ENCODE data around the gene FAM50B. TPM values are rescaled to one million over a fixed set of nuclear protein-coding genes. Genes with fewer than 3 reads are reported as not detected.
A peak's percentile ranks its signal among the peaks of the same experiment; 100 is the strongest.

The FAM50B gene
- total RNA-seq, 4 donors from 2014 or later: 4.6 to 12.9 (median 11.8) TPM

GRCh38 chr6:3803627-3804468 lies 45.3 kb upstream of the FAM50B start:
- DNase-seq: no peak
- Histone ChIP-seq H3K9me3 (no peaks in the 10 kb centered on the region), H3K4me3 (no peak overlapping the region), H3K4me1 (peaks cover 3 to 32% (median 21%) of the 10 kb centered on the region in 3 donors), H3K27me3 (no peaks in the 10 kb centered on the region), H3K27ac (peak overlapping the region; percentile 81 to 92 (median 87)), H3K36me3 (no peaks in the 10 kb centered on the region)
- TF ChIP-seq, protein P1, sequence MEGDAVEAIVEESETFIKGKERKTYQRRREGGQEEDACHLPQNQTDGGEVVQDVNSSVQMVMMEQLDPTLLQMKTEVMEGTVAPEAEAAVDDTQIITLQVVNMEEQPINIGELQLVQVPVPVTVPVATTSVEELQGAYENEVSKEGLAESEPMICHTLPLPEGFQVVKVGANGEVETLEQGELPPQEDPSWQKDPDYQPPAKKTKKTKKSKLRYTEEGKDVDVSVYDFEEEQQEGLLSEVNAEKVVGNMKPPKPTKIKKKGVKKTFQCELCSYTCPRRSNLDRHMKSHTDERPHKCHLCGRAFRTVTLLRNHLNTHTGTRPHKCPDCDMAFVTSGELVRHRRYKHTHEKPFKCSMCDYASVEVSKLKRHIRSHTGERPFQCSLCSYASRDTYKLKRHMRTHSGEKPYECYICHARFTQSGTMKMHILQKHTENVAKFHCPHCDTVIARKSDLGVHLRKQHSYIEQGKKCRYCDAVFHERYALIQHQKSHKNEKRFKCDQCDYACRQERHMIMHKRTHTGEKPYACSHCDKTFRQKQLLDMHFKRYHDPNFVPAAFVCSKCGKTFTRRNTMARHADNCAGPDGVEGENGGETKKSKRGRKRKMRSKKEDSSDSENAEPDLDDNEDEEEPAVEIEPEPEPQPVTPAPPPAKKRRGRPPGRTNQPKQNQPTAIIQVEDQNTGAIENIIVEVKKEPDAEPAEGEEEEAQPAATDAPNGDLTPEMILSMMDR (IDR thresholded peaks at IDR 0.05): no peak
- TF ChIP-seq POLR2A (IDR thresholded peaks at IDR 0.05): no peak
- intact Hi-C loops (cut with DNase I): no loop called here
- WGBS, 2 donors: 22 to 32% methylated on average over 10 to 12 of the region's 12 CpGs

DNA sequence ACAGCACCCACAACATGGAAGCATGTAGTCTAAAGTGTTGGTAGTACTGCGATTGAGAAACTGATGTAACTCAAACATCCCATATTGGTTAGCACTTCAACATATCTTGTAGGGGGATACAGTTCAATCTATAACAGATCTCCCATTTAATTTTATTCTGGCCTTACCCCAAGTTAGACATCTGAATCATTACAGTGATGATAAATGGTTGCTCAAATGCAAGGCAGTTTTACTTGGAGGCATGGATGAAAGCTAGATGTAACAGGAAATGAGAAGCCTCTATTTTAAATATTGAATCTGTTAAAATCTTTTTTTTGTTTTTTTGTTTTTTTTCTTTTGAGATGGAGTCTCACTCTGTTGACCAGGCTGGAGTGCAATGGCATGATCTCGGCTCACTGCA lies 44.2 kb upstream of the FAM50B start:
- Histone ChIP-seq H3K27me3 (no peaks in the 10 kb centered on the region), H3K4me3 (no peak overlapping the region), H3K9me3 (no peaks in the 10 kb centered on the region), H3K36me3 (no peaks in the 10 kb centered on the region), H3K4me1 (peaks cover 7 to 41% (median 25%) of the 10 kb centered on the region in 3 donors), H3K27ac (peak overlapping the region; percentile 55 to 90 (median 82))
- no peak for DNase-seq
- intact Hi-C loops (cut with DNase I): no loop called here
- TF ChIP-seq, protein P1 (IDR thresholded peaks at IDR 0.05): no peak
- TF ChIP-seq POLR2A (IDR thresholded peaks at IDR 0.05): no peak
- 100% methylated on average over 2 of the region's 2 CpGs for WGBS, 2 donors

DNA sequence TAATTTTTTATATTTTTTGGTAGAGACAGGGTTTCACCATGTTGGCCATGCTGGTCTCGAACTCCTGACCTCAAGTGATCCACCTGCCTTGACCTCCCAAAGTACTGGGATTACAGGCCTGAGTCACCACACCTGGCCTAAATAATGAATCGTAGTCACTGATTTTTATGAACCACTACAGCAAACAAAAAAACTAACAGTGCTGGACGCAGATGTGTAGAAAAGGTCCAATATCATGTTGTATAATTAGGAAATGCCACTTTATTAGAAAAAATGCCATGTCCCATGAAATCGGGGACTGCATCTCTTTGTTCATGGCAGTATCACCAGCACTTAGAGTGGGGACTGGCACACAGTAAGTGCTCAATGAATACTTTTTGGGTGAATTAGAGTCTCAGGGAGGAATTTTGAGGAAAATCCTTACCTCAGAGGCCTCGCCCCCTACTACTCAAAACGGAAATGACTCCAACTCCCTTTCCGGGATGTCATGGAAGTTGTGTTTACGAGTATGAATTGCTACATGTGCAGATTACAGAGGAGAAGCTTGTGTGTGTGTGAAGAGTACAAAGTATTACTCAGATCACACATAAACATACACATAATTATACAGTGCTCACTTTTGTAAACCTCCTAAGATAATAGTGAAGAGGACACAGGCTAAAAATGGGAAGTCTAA lies 43.6 kb upstream of the FAM50B start:
- Histone ChIP-seq H3K36me3 (no peaks in the 10 kb centered on the region), H3K4me1 (peaks cover 7 to 41% (median 25%) of the 10 kb centered on the region in 3 donors), H3K4me3 (no peak overlapping the region), H3K27ac (peak overlapping the region in 2 of 4 donors; percentile 22 to 29), H3K27me3 (no peaks in the 10 kb centered on the region), H3K9me3 (no peaks in the 10 kb centered on the region)
- no peak for DNase-seq
- TF ChIP-seq, protein P1 (IDR thresholded peaks at IDR 0.05): no peak
- TF ChIP-seq POLR2A (IDR thresholded peaks at IDR 0.05): no peak
- WGBS, 2 donors: 80 to 81% methylated on average over 7 to 8 of the region's 8 CpGs
- intact Hi-C loops (cut with DNase I): no loop called here

DNA sequence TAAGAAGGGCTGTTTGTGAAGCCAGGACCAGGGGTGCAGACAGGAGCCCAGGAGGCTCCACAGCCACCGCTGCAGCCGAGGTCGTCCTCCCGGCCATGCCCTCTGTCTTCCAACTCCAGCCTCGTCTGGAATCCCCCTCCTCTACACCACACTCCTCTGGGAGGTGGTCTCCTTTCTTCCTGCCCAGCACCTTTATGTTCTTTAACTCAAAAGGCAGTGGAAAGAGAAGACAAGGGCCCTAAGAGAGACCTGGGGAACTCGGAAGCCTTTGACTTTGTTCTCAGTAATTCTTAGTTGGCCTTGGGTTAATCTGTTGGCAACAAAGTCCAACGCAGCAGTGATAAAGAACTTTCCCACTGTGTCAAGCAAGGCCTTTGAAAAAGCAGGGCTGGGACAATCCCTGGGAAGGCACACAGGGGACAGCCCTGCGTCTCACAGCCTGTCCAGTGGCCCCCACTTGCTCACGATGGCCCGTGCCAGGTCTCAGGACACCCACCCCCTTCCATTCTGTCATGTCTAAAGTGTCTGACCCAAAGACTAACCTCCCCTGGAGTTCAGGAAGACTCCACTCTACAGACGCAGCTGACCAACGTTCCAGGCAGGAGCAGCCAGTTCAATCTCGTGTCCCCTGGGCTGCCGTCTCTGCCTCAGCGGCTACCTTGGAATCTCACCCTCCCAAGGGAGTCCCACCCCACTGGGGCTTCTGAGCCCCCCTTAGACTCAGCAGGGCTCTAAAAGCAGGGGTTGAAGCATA lies 42.8 kb upstream of the FAM50B start:
- Histone ChIP-seq H3K9me3 (no peaks in the 10 kb centered on the region), H3K4me3 (no peak overlapping the region), H3K27me3 (no peaks in the 10 kb centered on the region), H3K36me3 (no peaks in the 10 kb centered on the region), H3K4me1 (peaks cover 7 to 41% (median 25%) of the 10 kb centered on the region in 3 donors), H3K27ac (peak overlapping the region in 2 of 4 donors; percentile 6 to 29)
- intact Hi-C loops (cut with DNase I): no loop called here
- TF ChIP-seq, protein P1 (IDR thresholded peaks at IDR 0.05): no peak
- no peak for TF ChIP-seq POLR2A (IDR thresholded peaks at IDR 0.05)
- 80 to 85% methylated on average over 10 to 13 of the region's 15 CpGs for WGBS, 2 donors
- no peak for DNase-seq

All from esophagus squamous epithelium (tissue), 5 donors.